Measurements from ENCODE around the gene BMI1. TPM values are rescaled to one million over a fixed set of nuclear protein-coding genes. Genes with fewer than 3 reads are reported as not detected.

BMI1 gene
- total RNA-seq, 1 donor from 2014 or later: 62.3 TPM

DNA sequence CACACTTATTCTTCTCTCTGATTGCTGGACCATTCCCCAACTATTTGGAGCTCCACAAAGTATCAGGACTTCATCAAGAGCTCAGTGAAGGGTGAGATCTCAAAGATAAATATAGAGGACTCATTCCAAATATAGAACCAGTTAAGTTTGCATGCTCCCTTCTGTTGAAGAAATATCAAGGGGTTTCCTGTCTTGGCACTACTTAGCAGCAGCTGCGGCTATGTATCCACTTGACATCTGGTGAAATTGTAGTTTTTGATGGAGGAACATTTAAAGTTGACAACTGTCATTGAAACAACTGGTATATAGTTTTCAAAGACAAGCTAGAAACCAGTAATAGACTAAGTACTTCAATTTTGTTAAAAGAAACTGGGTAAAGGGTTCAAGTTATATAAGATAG is 23.4 kb downstream of the BMI1 start:
- TF ChIP-seq, protein P1, sequence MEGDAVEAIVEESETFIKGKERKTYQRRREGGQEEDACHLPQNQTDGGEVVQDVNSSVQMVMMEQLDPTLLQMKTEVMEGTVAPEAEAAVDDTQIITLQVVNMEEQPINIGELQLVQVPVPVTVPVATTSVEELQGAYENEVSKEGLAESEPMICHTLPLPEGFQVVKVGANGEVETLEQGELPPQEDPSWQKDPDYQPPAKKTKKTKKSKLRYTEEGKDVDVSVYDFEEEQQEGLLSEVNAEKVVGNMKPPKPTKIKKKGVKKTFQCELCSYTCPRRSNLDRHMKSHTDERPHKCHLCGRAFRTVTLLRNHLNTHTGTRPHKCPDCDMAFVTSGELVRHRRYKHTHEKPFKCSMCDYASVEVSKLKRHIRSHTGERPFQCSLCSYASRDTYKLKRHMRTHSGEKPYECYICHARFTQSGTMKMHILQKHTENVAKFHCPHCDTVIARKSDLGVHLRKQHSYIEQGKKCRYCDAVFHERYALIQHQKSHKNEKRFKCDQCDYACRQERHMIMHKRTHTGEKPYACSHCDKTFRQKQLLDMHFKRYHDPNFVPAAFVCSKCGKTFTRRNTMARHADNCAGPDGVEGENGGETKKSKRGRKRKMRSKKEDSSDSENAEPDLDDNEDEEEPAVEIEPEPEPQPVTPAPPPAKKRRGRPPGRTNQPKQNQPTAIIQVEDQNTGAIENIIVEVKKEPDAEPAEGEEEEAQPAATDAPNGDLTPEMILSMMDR (IDR thresholded peaks at IDR 0.05): no peak
- Mint-ChIP-seq H3K9me3 (ENCODE audit: low read depth) (peaks cover 3% of the 10 kb centered on the region), H3K4me3 (ENCODE audit: unreplicated experiment) (no peak overlapping the region), H3K4me1 (ENCODE audit: low read depth) (peaks cover 14% of the 10 kb centered on the region), H3K27ac (ENCODE audit: unreplicated experiment) (no peak overlapping the region), H3K27me3 (ENCODE audit: low read depth) (peaks cover 54% of the 10 kb centered on the region), H3K36me3 (ENCODE audit: low read depth) (peaks cover 5% of the 10 kb centered on the region)
- no peak for DNase-seq (ENCODE audit: low spot score)

DNA sequence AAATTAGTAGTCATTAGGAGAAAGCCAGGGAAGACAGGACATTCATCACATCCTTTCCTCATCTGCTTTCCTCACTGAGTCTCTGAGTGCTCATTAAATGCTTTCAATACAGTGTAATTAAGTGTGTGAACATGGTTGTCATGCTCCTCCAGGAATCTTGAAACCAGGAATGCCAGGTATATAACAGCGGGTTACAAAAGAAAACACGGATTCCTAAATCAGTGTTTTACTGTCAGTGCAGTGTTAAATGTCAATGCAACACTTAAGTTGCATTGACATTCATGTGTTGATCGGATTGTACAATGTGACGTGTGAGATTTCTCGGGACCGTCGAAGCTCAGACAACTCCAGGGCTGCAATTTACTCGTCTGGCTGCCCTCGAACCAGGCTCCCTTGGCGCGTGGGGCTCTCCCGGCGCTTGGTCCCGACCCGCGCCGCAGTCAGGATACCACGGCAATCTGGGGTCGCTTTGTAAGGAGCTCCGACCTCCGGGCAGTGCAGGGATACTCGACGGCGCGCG is 23.9 kb downstream of the BMI1 start:
- no peak for DNase-seq (ENCODE audit: low spot score)
- H3K4me3 Mint-ChIP-seq (ENCODE audit: unreplicated experiment): no peak overlapping the region
- TF ChIP-seq, protein P1 (IDR thresholded peaks at IDR 0.05): no peak
- peaks cover 5% of the 10 kb centered on the region for H3K36me3 Mint-ChIP-seq (ENCODE audit: low read depth)
- H3K27me3 Mint-ChIP-seq (ENCODE audit: low read depth): peaks cover 51% of the 10 kb centered on the region
- H3K4me1 Mint-ChIP-seq (ENCODE audit: low read depth): peaks cover 11% of the 10 kb centered on the region
- H3K27ac Mint-ChIP-seq (ENCODE audit: unreplicated experiment): no peak overlapping the region
- H3K9me3 Mint-ChIP-seq (ENCODE audit: low read depth): peaks cover 3% of the 10 kb centered on the region

DNA sequence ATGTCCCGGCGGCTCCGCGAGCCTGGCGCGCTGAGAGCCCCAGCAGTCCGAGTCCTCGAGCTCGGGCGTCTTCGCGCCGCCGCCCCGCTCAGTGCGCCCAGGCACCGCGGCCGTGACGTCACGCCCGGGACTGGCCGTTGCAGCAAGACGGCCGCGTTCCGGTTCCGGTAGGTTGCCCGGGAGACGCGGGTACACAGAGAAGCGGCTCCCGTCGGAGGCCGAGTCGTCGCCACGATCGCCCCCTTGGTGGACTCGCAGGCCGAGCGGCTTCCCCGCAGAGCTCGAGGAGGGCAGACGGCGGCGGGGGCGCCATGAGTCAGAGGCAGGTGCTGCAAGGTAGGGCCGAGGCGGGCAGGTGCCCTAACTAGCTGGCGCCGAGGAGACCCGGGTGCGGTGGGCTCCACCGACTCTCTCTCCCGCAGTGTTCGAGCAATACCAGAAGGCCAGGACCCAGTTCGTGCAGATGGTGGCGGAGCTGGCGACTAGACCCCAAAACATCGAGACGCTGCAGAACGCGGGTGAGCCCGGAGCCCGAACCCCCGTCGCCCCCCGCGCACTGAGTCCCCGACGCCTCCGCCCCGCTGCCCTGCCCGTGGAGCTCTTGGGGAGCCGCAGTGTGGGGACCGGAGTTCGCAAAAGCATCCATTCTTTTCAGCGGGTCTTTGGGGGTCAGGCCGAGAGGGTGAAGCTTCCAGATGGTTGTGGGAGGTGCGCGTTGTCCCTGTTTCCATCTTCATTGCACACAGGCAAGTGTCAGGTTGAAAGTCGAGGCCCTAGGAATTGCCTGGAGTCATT is 24.6 kb downstream of the BMI1 start, which contains the start of gene SPAG6:
Gene SPAG6, plus strand, starts transcription at position 196 of the 795 bp plus-strand sequence. Its CDS starts 116 bp downstream, at position 312.
- TF ChIP-seq, protein P1 (IDR thresholded peaks at IDR 0.05): no peak
- Mint-ChIP-seq H3K27ac (ENCODE audit: unreplicated experiment) (no peak within 1 kb of the TSS), H3K4me3 (ENCODE audit: unreplicated experiment) (peak within 1 kb of the TSS; percentile 53), H3K4me1 (ENCODE audit: low read depth) (peaks cover 7% of the 10 kb centered on the region), H3K36me3 (ENCODE audit: low read depth) (peaks cover 5% of the 10 kb centered on the region), H3K27me3 (ENCODE audit: low read depth) (peaks cover 48% of the 10 kb centered on the region), H3K9me3 (ENCODE audit: low read depth) (peaks cover 3% of the 10 kb centered on the region)
- no peak for DNase-seq (ENCODE audit: low spot score)

DNA sequence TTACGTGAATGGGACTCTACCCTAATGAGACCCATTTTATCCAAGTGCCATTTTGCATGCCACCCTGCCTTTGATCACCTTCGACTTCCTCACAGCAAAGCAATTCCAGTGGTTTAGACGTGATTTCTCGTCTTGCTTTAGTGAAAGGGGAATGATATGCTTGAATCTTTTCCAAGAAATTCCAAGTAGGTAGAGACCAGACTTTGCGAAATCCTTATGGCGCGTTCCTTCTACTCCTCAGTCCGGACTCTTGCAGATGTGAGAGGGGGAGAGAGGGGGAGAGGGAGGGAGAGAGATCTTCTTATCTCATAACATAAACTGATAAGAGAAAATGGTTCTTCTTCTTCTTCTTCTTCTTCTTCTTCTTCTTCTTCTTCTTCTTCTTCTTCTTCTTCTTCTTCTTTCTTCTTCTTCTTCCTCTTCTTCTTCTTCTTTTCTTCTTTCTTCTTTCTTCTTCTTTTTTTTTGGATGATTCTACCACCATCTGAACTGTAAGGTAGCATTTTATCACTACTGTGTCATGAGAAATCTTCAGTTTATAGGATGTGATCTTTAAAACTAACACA is 25.3 kb downstream of the BMI1 start:
- Mint-ChIP-seq H3K27me3 (ENCODE audit: low read depth) (peaks cover 47% of the 10 kb centered on the region), H3K36me3 (ENCODE audit: low read depth) (peaks cover 5% of the 10 kb centered on the region), H3K27ac (ENCODE audit: unreplicated experiment) (no peak overlapping the region), H3K9me3 (ENCODE audit: low read depth) (peaks cover 3% of the 10 kb centered on the region), H3K4me1 (ENCODE audit: low read depth) (peaks cover 7% of the 10 kb centered on the region), H3K4me3 (ENCODE audit: unreplicated experiment) (peak overlapping the region; percentile 53)
- DNase-seq (ENCODE audit: low spot score): no peak
- TF ChIP-seq, protein P1 (IDR thresholded peaks at IDR 0.05): no peak

DNA sequence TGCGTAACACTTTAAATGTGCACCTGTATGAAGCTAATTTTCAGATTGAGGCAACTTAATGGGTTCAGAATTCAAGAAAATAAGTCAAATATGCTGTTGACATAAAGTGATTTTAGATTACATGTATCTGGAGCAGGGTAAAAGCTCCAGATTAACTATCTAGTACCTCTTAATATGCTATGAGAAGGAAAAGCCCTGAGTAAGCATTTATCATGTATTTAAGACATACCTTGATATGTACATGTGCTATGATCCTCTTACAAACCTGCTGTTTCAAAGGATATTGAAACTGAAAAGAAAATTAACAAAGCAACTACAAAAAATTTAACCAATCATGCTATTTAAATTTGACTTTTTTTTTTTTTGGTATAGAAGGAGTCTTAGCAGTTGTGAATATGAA is 28.9 kb downstream of the BMI1 start:
- TF ChIP-seq, protein P1 (IDR thresholded peaks at IDR 0.05): no peak
- Mint-ChIP-seq H3K27ac (ENCODE audit: unreplicated experiment) (no peak overlapping the region), H3K36me3 (ENCODE audit: low read depth) (peaks cover 6% of the 10 kb centered on the region), H3K27me3 (ENCODE audit: low read depth) (peaks cover 27% of the 10 kb centered on the region), H3K9me3 (ENCODE audit: low read depth) (peaks cover 3% of the 10 kb centered on the region), H3K4me1 (ENCODE audit: low read depth) (peaks cover 1% of the 10 kb centered on the region), H3K4me3 (ENCODE audit: unreplicated experiment) (no peak overlapping the region)
- no peak for DNase-seq (ENCODE audit: low spot score)
